ENCODE results near the gene RNF26. TPM values are rescaled to one million over a fixed set of nuclear protein-coding genes. Genes with fewer than 3 reads are reported as not detected.
A peak's percentile ranks its signal among the peaks of the same experiment; 100 is the strongest.

The RNF26 gene
- total RNA-seq, 1 experiment from 2014 or later = 64.3 TPM

GRCh38 chr11:119380160-119380826, 46.0 kb downstream of the RNF26 start:
- no peak for DNase-seq
- Histone ChIP-seq H3K9me2 (ENCODE audit: insufficient read depth) (no peaks in the 10 kb centered on the region), H3K79me2 (ENCODE audit: low read depth) (no peaks in the 10 kb centered on the region), H3K27ac (no peak overlapping the region), H3K9me3 (ENCODE audit: insufficient read depth, low read depth) (no peaks in the 10 kb centered on the region), H3K36me3 (ENCODE audit: low read depth) (no peaks in the 10 kb centered on the region), H2AFZ (no peak overlapping the region), H3K4me1 (replicated peaks; ENCODE audit: insufficient read depth) (peaks cover 37% of the 10 kb centered on the region), H3F3A (ENCODE audit: insufficient read depth, low read depth) (0 out of 2 replicates have a peak, but pooled peaks cover 4% of the 10 kb centered on the region), H4K20me1 (ENCODE audit: insufficient read depth) (no peaks in the 10 kb centered on the region), H3K4me2 (peak overlapping the region; percentile 78), H3K4me3 (peak overlapping the region; percentile 56; the same call in 1 of the 2 replicates), H3K27me3 (ENCODE audit: insufficient read depth, low read depth) (no peaks in the 10 kb centered on the region)
- ChIA-PET CTCF (interaction anchor here (0.6 to 1.7 kb wide), 3 partner anchors 19 to 97 kb away, joined by 3 to 5 read pairs (median 4); no protein-coding TSS in a partner anchor), POLR2A (ENCODE audit: unreplicated experiment) (interaction anchor here (0.6 kb wide), 1 partner anchor 288 kb away, joined by 27 read pairs; no protein-coding TSS in a partner anchor)
- TF ChIP-seq CTCF (conservative IDR thresholded peaks at IDR 0.05) (no peak), EZH2 (IDR thresholded peaks at IDR 0.05; ENCODE audit: low read depth) (no peak)
- BruUV-seq (replicated peaks) = no TSS peak
- intact Hi-C loops (cut with micrococcal nuclease; ENCODE audit: unreplicated experiment) = no loop called here

GRCh38 chr11:119380827-119381180, 46.5 kb downstream of the RNF26 start:
- ChIA-PET POLR2A (ENCODE audit: unreplicated experiment) (interaction anchor here (0.5 kb wide), 1 partner anchor 47 kb away, joined by 3 read pairs; no protein-coding TSS in a partner anchor), CTCF (interaction anchor here (0.6 to 1.7 kb wide), 5 partner anchors 16 to 100 kb away, joined by 3 to 8 read pairs (median 5); no protein-coding TSS in a partner anchor)
- TF ChIP-seq CTCF (conservative IDR thresholded peaks at IDR 0.05) (no peak), EZH2 (IDR thresholded peaks at IDR 0.05; ENCODE audit: low read depth) (no peak)
- BruUV-seq (replicated peaks) = no TSS peak
- H3K4me3 ChIP-seq = peak overlapping the region; percentile 56; the same call in 1 of the 2 replicates
- DNase-seq = no peak
- no peaks in the 10 kb centered on the region for H3K27me3 ChIP-seq (ENCODE audit: insufficient read depth, low read depth)
- H2AFZ ChIP-seq = peak overlapping the region; percentile 80
- no peaks in the 10 kb centered on the region for H4K20me1 ChIP-seq (ENCODE audit: insufficient read depth)
- no peaks in the 10 kb centered on the region for H3K36me3 ChIP-seq (ENCODE audit: low read depth)
- H3K4me1 ChIP-seq (replicated peaks; ENCODE audit: insufficient read depth) = peaks cover 37% of the 10 kb centered on the region
- no peaks in the 10 kb centered on the region for H3K79me2 ChIP-seq (ENCODE audit: low read depth)
- H3K4me2 ChIP-seq = peak overlapping the region; percentile 78
- H3K9me3 ChIP-seq (ENCODE audit: insufficient read depth, low read depth) = no peaks in the 10 kb centered on the region
- no peaks in the 10 kb centered on the region for H3K9me2 ChIP-seq (ENCODE audit: insufficient read depth)
- 0 out of 2 replicates have a peak, but pooled peaks cover 4% of the 10 kb centered on the region for H3F3A ChIP-seq (ENCODE audit: insufficient read depth, low read depth)
- no peak overlapping the region for H3K27ac ChIP-seq
- intact Hi-C loops (cut with micrococcal nuclease; ENCODE audit: unreplicated experiment) = loop anchor here (1.0 kb wide), 1 partner anchor 93 kb away; no protein-coding TSS in a partner anchor

GRCh38 chr11:119381181-119381988, 47.1 kb downstream of the RNF26 start, which contains the start of gene USP2:
Gene USP2 (minus strand): TSS chr11:119381690. CDS start chr11:119373480, 8,210 bp downstream.
- no TSS peak for BruUV-seq (replicated peaks)
- TF ChIP-seq EZH2 (IDR thresholded peaks at IDR 0.05; ENCODE audit: low read depth) = no peak
- TF ChIP-seq CTCF (conservative IDR thresholded peaks at IDR 0.05) = peak; percentile 94
- Histone ChIP-seq H3K4me2 (peak within 1 kb of the TSS; percentile 78), H3K9me3 (ENCODE audit: insufficient read depth, low read depth) (no peaks in the 10 kb centered on the region), H3K36me3 (ENCODE audit: low read depth) (no peaks in the 10 kb centered on the region), H3K4me3 (peak within 1 kb of the TSS; percentile 56), H3F3A (ENCODE audit: insufficient read depth, low read depth) (peaks cover 8% of the 10 kb centered on the region; the same call in 1 of the 2 replicates), H3K27ac (no peak within 1 kb of the TSS), H3K79me2 (ENCODE audit: low read depth) (no peaks in the 10 kb centered on the region), H3K27me3 (ENCODE audit: insufficient read depth, low read depth) (no peaks in the 10 kb centered on the region), H3K4me1 (replicated peaks; ENCODE audit: insufficient read depth) (peaks cover 37% of the 10 kb centered on the region), H2AFZ (peak within 1 kb of the TSS; percentile 80), H3K9me2 (ENCODE audit: insufficient read depth) (no peaks in the 10 kb centered on the region), H4K20me1 (ENCODE audit: insufficient read depth) (no peaks in the 10 kb centered on the region)
- intact Hi-C loops (cut with micrococcal nuclease; ENCODE audit: unreplicated experiment) = loop anchor here (1.0 kb wide), 1 partner anchor 93 kb away; no protein-coding TSS in a partner anchor
- POLR2A ChIA-PET (ENCODE audit: unreplicated experiment) = interaction anchor here (0.5 kb wide), 1 partner anchor 47 kb away, joined by 3 read pairs; no protein-coding TSS in a partner anchor
- CTCF ChIA-PET = interaction anchor here (0.6 to 1.7 kb wide), 6 partner anchors 15 to 100 kb away, joined by 3 to 8 read pairs (median 4); no protein-coding TSS in a partner anchor
- DNase-seq = peak; percentile 97 to 98

Measured in PC-9 (cell line).